PC-9 (cell line): Measurements from ENCODE around the gene TOMM6.
"Not testable (repeated sequence)": the region's sequence is repeated elsewhere in the genome, so short reads cannot be mapped to it uniquely, and the experiment has no call there.

Source experiments
- CTCF ChIP-seq: fragments of 200-600 bp; sonication (generic); conservative IDR thresholded peaks from 2 replicates; pipeline ENCODE4 v1.6.1; 2017; ENCODE audit warnings: mixed run types, antibody characterized with exemption, mild to moderate bottlenecking, moderate library complexity
- EZH2 ChIP-seq: fragments of 200-600 bp; sonication (generic); IDR thresholded peaks from 2 replicates; pipeline ENCODE4 v1.8.0; 2017; ENCODE audit warnings: antibody characterized with exemption, low read depth

- not testable (repeated sequence) for TF ChIP-seq CTCF, EZH2
These were observed 24.5 kb downstream of the TOMM6 start for GRCh38 chr6:41811946-41812345.
